Measurements from ENCODE around the gene SPAG16.

The SPAG16 gene

GRCh38 chr2:213847316-213847715 is 563.1 kb downstream of the SPAG16 start:
- Histone ChIP-seq H3K27me3 (ENCODE audit: low read length) (no peaks in the 10 kb centered on the region), H3F3A (ENCODE audit: insufficient read depth) (no peaks in the 10 kb centered on the region), H3K27ac (ENCODE audit: low read depth, low read length) (no peak overlapping the region), H3K36me3 (ENCODE audit: low read length) (no peaks in the 10 kb centered on the region), H3K9me3 (ENCODE audit: insufficient read depth, low read length) (no peaks in the 10 kb centered on the region), H3K9me2 (replicated peaks; ENCODE audit: insufficient read depth, low read length) (no peaks in the 10 kb centered on the region), H3K4me2 (ENCODE audit: low read depth, low read length, poor library complexity, severe bottlenecking) (no peak overlapping the region), H2AFZ (ENCODE audit: low read depth, low read length, severe bottlenecking) (no peak overlapping the region), H3K9ac (ENCODE audit: low read length) (no peak overlapping the region), H4K20me1 (ENCODE audit: low read depth, low read length) (no peaks in the 10 kb centered on the region), H3K79me2 (ENCODE audit: insufficient read depth, low read length) (no peaks in the 10 kb centered on the region), H3K4me3 (ENCODE audit: insufficient read depth, low read length, poor library complexity, severe bottlenecking) (no peak overlapping the region)
- TF ChIP-seq, protein P1, sequence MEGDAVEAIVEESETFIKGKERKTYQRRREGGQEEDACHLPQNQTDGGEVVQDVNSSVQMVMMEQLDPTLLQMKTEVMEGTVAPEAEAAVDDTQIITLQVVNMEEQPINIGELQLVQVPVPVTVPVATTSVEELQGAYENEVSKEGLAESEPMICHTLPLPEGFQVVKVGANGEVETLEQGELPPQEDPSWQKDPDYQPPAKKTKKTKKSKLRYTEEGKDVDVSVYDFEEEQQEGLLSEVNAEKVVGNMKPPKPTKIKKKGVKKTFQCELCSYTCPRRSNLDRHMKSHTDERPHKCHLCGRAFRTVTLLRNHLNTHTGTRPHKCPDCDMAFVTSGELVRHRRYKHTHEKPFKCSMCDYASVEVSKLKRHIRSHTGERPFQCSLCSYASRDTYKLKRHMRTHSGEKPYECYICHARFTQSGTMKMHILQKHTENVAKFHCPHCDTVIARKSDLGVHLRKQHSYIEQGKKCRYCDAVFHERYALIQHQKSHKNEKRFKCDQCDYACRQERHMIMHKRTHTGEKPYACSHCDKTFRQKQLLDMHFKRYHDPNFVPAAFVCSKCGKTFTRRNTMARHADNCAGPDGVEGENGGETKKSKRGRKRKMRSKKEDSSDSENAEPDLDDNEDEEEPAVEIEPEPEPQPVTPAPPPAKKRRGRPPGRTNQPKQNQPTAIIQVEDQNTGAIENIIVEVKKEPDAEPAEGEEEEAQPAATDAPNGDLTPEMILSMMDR (IDR thresholded peaks at IDR 0.05; ENCODE audit: insufficient read depth, low read length, poor library complexity, severe bottlenecking) = no peak

DNA sequence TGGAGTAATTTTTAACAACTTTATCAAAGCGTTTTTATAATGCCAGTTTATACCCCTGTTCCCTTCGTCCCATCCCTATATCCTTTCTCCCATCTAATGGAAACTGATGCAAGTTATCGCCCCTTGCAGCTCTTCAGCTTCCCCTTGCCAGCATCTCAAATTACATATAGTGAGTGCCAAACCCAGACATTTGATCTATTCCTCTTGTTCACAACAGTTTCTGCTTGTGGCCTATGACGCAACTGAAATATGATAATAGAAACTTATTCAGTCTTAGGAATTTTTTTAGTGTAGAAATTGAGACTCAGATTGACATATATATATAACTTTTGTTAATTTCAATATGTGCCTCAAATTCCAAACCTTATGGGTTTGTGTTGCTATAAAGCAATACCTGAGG is 564.4 kb downstream of the SPAG16 start:
- Histone ChIP-seq H3K9me3 (ENCODE audit: insufficient read depth, low read length) (no peaks in the 10 kb centered on the region), H4K20me1 (ENCODE audit: low read depth, low read length) (no peaks in the 10 kb centered on the region), H3F3A (ENCODE audit: insufficient read depth) (no peaks in the 10 kb centered on the region), H2AFZ (ENCODE audit: low read depth, low read length, severe bottlenecking) (no peak overlapping the region), H3K9me2 (replicated peaks; ENCODE audit: insufficient read depth, low read length) (no peaks in the 10 kb centered on the region), H3K27ac (ENCODE audit: low read depth, low read length) (no peak overlapping the region), H3K79me2 (ENCODE audit: insufficient read depth, low read length) (no peaks in the 10 kb centered on the region), H3K4me2 (ENCODE audit: low read depth, low read length, poor library complexity, severe bottlenecking) (no peak overlapping the region), H3K4me3 (ENCODE audit: insufficient read depth, low read length, poor library complexity, severe bottlenecking) (no peak overlapping the region), H3K36me3 (ENCODE audit: low read length) (no peaks in the 10 kb centered on the region), H3K9ac (ENCODE audit: low read length) (no peak overlapping the region), H3K27me3 (ENCODE audit: low read length) (no peaks in the 10 kb centered on the region)
- no peak for TF ChIP-seq EZH2phosphoT487 (conservative IDR thresholded peaks at IDR 0.05; ENCODE audit: low read length)
- TF ChIP-seq, protein P1 (IDR thresholded peaks at IDR 0.05; ENCODE audit: insufficient read depth, low read length, poor library complexity, severe bottlenecking) = no peak

GRCh38 chr2:213861638-213862037 is 577.4 kb downstream of the SPAG16 start:
- H3K4me2 ChIP-seq (ENCODE audit: low read depth, low read length, poor library complexity, severe bottlenecking) = no peak overlapping the region
- no peaks in the 10 kb centered on the region for H4K20me1 ChIP-seq (ENCODE audit: low read depth, low read length)
- H3K9ac ChIP-seq (ENCODE audit: low read length) = no peak overlapping the region
- H3K79me2 ChIP-seq (ENCODE audit: insufficient read depth, low read length) = no peaks in the 10 kb centered on the region
- no peaks in the 10 kb centered on the region for H3K9me3 ChIP-seq (ENCODE audit: insufficient read depth, low read length)
- TF ChIP-seq, protein P1 (IDR thresholded peaks at IDR 0.05; ENCODE audit: insufficient read depth, low read length, poor library complexity, severe bottlenecking) = no peak
- no peak for TF ChIP-seq EZH2phosphoT487 (conservative IDR thresholded peaks at IDR 0.05; ENCODE audit: low read length)
- H2AFZ ChIP-seq (ENCODE audit: low read depth, low read length, severe bottlenecking) = no peak overlapping the region
- H3K4me3 ChIP-seq (ENCODE audit: insufficient read depth, low read length, poor library complexity, severe bottlenecking) = no peak overlapping the region
- H3K27ac ChIP-seq (ENCODE audit: low read depth, low read length) = no peak overlapping the region
- H3F3A ChIP-seq (ENCODE audit: insufficient read depth) = no peaks in the 10 kb centered on the region
- H3K9me2 ChIP-seq (replicated peaks; ENCODE audit: insufficient read depth, low read length) = no peaks in the 10 kb centered on the region
- H3K27me3 ChIP-seq (ENCODE audit: low read length) = no peaks in the 10 kb centered on the region
- no peaks in the 10 kb centered on the region for H3K36me3 ChIP-seq (ENCODE audit: low read length)
